GM19099 (cell line): ENCODE results near the gene SLC16A13.

Experiments
- POLR2A ChIP-seq: IDR thresholded peaks from 3 replicates; pipeline ENCODE4 v1.6.1; 2011; ENCODE audit warnings: low read depth; ENCODE audit not compliant: insufficient read length; ENCODE audit errors: extremely low read depth

The SLC16A13 gene

DNA sequence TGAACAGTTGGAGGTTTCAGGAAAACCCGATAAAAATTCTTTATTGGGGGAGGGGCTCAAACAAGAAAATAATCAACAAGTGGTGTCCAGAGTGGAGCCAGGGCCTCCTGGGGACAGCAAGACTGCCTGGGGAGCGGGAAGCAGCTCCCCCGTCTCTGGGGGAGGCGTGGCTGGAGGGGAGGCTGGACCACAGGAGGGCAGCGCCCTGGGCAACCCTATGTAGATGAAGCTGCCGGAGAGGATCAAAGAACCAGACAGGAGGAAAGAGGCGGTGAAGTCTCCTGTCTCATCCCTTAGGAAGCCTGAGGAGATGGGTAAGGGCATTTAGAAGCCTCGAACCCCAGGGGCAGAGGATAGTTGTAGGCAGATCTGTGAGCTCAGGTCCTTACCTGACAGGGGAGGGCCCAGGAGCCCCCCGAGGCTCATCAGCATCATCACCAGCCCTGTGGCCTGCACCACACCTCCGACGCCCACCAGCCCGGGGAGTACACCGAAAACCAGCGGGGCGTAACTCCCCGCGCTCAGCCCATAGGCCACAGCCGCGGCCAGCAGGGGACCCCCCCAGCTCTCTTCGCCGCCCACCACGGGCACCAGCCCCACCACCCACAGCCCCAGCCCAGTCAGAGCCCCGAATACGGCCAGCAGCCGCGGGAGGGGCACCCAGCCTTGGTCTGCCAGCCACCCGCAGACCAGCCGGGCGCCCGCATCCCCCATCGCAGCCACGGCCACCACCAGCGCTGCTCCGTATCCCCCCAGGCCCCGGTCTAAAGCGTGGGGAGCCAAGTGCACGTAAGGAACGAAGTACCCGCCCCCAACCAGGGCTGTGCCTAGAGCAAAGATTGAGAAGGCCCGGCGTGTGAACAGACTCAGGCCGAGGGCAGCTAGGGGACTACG is 6.0 kb downstream of the SLC16A13 start:
- no peak for TF ChIP-seq POLR2A

DNA sequence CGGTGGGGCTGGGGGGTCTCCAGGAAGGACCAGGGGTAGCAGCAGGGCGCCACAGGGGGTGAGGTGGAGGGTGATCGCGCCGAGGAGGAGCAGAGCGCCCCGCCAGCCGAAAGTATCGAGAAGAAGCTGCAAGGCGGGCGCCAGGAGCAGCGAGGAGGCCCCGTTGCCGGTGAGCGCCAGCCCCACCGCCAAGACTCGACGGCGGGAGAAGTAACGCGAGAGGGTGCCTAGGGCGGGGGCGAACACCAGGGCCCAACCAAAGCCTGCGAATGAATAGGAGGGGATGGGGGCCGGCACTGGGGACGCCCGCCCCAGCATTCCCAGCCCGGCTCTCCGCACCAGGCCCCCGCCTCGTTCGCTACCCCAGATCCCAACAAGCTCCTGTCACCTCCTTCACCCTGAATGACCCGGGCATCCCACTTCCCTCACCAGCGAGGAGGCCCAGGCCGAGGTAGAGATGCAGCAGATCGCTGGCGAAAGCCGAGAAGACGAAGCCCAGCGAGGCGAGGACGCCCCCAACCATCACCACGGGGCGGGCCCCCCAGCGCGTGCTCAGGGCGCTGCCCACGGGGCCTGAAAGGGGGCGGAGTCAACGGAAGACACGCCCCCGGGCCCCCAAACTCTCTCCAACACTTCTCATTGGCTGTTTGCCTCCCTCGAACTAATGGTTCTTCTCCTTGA is 6.8 kb downstream of the SLC16A13 start:
- peak; percentile 42 for TF ChIP-seq POLR2A

DNA sequence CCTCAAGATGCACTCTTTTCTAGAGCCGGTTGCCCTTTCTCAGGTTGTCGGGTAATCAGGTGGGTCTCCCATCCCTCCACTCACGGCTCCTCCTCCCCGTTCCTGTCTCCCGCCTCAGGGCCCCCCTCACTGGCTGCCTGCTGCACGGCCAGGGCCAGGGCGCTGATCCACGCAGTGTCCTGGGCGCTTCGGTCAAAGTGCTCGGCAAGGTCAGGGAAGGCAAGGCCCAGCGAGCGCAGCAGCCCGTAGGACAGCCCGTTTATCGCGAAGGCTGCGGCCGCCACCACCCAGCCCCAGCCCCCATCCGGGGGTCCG is 7.3 kb downstream of the SLC16A13 start:
- no peak for TF ChIP-seq POLR2A

DNA sequence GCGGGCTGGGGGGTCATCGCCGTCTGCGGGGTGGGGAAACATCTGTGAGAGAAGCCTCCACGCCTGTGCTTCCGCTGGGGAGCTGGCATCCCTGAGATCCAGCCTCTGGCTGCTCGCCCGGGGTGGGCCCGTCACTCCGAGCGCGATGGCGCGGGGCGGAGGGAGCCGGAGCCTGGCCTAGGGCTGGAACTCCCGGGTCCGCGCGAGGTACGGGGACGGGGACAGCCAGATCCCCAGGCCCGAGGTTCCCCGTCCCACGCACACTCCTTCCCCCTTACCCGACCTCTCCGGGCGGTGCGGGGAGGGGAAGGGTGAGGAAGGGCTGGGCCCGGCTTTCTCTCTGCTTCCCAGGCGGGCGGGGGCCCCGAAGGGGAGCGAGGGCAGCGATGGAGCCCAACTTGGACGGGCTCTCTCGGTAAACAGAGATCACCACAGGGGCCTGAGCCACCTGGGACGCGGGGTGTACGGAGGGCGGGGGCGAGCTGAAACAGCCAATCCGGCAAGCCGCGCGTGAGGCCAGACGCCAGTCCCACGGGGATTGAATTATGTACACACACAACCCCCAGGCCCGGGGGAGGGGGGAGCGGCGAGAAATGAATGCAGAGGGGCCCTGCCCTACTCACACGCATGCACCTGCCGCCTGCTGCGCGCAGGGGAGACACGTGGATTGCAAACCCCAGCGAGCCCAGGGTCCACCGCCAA is 7.8 kb downstream of the SLC16A13 start, which contains the start of gene SLC16A11:
TSS of gene SLC16A11 (minus strand) at position 596 of the 702 bp plus-strand sequence. CDS start at position 17, 579 bp downstream.
- no peak for TF ChIP-seq POLR2A

DNA sequence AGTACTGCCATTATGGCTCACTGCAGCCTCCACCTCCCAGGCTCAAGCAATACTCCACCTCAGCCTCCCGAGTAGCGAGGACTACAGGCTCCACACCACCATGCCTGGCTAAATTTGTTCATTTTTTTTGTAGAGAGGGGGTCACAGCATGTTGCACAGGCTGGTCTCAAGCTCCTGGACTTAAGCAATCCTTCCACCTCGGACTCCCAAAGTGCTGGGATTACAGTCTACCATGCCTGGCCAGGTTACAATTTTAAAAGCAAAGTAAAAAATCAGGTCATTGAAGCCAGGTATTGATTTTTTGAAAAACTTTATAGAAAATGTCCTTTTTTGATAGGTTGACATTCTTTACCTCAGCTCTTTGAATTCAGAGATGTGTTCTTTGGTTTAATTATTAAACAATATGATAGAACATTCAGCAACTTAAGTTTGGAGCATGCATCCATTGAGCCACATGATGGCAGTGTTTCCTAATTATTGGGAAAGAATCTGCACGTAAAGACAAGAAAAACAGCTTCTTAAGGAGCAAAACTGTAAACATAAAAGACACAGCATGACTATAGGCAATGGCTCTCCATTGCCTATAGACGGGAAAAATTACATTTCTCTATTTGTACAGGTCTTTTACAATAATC is 9.8 kb downstream of the SLC16A13 start:
- TF ChIP-seq POLR2A = no peak

DNA sequence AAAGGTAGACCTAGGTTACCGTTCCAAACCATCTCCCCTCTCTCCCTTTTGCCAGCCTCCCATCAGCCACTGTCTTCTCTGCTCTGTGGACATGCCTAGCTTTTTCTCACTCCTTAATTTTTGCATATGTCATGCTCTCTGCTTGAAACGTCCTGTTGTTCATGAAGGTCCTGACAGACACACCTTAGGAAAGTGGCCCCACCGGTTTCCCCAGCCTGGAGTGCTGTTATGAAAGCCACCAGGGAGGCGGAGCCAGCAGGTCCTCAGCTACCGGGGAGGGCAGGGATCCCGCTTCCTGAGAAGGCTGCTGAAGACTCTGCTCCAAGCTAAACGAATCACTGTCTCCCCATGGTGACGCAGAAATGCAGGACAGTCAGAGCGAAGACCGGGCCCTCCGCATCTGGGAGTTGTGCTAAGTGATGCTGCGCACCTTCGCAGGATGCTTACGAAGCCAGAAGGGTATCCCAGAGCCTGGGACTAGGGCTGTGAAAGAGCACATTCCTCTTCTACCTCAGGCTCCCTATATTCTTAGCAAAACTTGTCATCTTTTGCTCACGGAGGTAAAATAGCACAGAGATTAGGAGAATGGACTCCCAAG is 10.4 kb downstream of the SLC16A13 start:
- TF ChIP-seq POLR2A = no peak

DNA sequence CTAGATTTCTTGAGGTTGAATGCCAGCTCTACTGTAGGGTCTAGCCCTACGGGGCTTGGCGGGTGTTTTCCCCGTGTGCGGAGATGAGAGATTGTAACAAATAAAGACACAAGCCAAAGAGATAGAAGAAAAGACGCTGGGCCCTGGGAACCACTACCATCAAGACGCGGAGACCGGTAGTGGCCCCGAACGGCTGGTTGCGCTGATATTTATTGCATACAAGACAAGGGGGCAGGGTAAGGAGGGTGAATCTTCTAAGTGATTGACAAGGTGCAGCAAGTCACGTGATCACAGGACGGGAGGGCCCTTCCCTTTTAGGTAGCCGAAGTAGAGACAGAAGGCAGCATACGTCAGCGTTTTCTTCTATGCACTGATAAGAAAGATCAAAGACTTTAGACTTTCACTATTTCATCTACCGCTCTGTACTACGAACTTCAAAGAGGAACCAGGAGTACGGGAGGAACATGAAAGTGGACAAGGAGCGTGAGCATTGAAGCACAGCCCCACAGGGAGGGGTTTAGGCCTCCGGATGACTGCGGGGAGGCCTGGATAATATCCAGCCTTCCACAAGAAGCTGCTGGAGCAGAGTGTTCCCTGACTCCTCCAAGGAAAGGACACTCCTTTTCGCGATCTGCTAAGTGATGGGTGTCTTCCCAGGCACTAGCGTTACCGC is 11.0 kb downstream of the SLC16A13 start:
- peak; percentile 18 for TF ChIP-seq POLR2A

DNA sequence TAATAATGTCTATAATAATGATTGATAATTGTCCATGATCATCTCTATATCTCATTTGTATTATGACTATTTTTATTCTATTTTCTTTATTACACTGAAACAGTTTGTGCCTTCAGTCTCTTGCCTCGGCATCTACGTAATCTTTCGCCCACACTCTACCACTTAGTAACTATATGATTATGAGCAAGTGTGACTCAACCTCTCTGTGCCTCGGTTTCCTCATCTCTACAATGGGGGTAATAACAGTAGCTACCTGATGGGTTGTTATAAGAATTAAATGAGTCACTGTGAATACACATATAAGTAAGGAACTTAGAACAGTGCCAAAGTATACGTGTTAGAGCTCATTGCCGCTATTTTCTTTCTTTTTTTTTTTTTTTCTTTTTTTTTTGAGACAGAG is 11.8 kb downstream of the SLC16A13 start:
- TF ChIP-seq POLR2A = no peak

DNA sequence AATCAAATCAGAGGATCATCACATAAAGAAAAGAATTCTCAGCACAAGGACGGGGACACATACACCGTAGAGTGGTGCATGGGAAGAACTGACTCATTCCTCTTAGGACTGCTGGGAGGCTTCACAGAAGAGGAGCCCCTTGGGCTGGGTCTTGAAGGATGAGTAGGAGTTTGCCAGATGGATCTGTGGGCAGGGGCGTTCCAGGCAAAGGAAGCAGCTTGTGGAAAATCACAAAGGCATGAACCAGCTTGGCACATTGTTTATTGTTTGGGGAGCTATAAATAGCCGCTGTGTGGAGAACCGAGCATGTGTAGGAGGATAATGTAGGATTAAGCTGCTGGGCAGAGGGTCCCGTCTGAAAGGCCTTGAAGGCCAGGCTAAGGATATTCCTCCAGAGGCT is 13.2 kb downstream of the SLC16A13 start:
- TF ChIP-seq POLR2A = no peak

DNA sequence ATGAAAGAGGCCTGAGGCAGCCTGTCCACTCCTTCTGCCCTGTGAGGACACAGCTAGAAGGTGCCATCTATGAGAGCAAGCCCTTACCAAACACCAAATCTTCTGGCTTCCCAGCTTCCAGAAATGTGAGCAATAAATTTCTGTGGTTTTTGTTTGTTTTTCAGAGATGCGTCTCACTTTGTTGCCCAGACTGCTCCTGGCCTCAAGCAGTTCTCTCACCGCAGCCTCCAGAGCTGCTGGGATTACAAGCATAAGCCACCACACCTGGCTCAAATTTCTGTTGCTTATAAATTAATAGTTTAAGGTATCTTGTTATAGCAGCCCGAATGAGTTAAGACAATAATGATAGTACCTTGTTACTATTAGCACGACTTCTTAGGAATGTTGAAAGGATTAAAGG is 20.6 kb downstream of the SLC16A13 start:
- no peak for TF ChIP-seq POLR2A

DNA sequence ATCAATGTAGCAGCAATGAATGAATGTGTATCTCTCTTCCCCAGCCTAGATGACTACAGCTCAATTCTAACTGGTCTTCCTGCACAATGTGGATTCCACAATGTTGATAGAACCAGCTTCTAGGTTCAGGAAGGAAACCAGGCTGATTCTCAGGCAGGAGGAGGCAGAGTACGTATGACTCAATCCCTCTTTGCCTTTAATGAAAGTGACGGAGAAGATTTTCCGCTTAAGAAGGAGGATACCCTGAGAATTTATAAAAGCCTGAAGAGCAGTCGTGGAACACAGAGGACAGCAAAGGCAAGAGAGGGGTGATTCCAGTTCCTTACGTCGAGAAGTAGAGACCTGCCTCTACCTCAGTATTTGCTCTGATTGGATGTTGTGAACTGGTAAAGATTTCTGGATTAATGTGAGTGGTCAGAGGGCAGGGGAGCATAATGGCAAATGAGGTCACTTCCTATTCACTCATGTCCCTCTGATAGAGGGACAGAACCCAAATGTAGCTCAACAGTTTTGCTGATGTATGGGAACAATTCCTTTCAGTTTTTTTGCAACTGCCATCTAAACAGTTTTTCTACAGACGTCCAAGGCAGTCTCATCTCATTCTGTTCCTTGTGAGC is 23.1 kb downstream of the SLC16A13 start:
- TF ChIP-seq POLR2A = no peak

DNA sequence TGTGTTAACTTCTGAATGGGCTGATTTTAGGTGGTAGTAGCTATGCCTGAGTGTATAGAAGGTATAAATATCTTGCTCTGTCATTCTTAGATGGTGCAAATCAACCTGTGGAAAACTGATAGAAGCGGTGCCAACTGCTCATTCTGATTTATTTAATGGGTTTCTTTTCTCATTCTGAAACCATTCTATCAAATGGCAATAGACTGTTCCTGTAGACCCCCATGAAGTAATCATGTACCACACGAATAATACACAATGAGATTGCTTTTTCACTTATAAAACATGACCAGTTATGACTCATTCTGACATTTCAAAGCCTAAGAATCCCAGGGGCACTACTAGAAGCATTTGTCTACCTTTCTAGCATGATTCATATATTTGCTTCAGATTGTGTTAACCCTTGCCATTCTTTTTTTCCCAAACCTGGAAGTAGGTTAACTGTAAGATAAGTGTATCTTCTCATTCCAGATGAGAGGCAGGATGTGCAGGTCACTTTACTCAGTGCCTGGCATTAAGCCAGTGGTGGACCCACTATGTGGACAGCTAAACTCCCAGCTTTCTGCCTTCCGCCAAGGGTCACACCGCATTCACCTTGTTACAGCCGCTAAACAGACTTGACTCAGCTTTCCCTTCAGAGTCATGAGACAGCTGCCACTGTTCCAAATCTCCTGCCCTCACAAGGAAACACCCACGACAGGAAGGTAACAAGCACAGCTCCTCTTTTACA is 24.5 kb downstream of the SLC16A13 start:
- no peak for TF ChIP-seq POLR2A

DNA sequence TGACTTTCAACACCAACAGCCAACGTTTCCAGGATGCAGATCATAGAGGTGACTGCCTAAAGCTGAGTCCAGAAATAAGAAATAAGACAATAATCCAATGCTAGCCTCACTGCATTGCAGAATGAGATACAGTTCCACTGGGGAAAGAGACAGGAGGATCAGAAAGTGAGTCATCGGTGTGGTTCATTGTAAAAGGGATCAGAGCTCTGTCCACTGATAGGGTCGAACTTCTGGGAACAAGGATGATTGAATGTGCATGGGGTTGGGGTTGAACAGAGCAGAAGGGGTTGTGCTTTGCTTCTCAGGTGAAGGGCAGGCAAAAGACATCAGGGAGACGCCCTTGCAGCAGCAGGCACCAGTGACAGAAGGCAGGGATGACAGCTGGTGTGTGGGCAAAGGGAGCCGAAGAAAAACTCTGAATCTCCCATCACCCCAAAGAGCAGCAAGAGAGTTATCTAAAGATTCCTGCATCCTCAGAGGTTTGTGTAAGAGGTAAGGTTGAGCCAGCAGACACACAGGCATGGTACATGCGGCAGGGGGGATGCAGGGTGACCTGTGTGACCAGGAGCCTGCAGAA is 27.8 kb downstream of the SLC16A13 start:
- no peak for TF ChIP-seq POLR2A
